ENCODE results near the gene TDRD10. TPM values are rescaled to one million over a fixed set of nuclear protein-coding genes. Genes with fewer than 3 reads are reported as not detected.

Gene TDRD10, protein sequence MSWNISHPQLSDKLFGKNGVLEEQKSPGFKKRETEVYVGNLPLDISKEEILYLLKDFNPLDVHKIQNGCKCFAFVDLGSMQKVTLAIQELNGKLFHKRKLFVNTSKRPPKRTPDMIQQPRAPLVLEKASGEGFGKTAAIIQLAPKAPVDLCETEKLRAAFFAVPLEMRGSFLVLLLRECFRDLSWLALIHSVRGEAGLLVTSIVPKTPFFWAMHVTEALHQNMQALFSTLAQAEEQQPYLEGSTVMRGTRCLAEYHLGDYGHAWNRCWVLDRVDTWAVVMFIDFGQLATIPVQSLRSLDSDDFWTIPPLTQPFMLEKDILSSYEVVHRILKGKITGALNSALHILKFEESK
- not detected in 2 replicates for total RNA-seq (2014; rRNA removed; shearing (Covaris generic))
- polyA plus RNA-seq (2015; cell fraction: cytosol; rRNA removed) = not detected in 2 replicates
- not detected in 2 replicates for polyA plus RNA-seq (2015; cell fraction: nucleus; rRNA removed)

DNA sequence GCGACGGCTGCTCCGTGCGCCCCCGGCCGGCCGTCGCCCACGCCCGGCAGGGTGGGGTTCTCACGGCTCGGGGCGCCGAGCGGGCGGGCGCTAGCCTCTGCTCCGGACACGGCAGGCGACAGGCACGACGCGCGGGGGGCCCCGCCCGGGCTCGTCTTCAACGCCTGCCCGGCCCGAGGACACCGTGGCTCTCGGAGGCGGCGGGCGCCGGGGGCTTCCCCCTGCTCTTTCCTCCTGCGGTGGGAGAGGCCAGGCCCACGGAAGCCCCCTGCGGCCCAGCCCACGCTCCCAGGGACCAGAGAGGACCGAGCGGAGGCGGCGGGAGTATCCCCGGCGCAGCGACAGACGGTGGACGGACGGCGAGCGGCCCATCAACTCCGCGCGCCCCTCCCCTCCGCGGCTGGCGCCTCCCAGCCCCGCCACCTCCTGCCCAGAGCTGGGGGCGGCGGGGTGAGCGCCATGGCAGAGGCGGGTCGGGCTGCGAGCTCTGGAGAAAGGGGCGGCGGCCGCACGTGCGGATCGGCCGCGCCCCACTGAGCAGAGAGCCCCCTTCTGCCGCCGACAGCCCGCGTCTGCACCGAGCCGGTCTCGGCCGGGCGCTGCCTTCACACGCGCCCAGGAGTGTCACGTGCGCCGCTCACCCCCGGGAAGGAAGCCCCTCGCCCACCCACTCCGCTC, at the start of gene TDRD10, which contains the start of gene SHE:
TDRD10 (plus strand) TSS at position 154 of the 678 bp plus-strand sequence. CDS start 4,685 bp downstream, outside the sequence.
SHE (minus strand) TSS at position 347 of the 678 bp plus-strand sequence. CDS start 386 bp downstream, outside the sequence.
- DNase-seq (ENCODE audit: low read depth) = no peak

DNA sequence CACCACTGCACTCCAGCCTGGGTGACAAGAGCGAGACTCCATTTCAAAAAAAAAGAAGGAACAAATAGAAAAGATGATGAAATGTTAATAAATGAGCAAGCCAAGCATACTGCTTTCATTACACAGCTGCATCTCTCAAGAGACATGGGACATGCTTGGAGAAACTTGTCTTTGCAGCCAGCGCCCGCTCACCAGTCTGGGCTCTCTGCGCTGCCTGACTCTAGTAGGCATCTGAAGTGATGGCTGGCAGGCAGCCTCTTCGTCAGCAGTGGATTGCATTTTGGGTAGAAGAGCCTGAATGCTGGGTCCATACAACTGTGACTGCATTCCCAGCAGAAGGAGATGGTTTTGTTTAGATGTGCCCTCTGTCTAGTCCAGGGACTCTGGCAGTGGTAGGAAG, 48.9 kb upstream of the TDRD10 start:
- DNase-seq (ENCODE audit: low read depth) = no peak

DNA sequence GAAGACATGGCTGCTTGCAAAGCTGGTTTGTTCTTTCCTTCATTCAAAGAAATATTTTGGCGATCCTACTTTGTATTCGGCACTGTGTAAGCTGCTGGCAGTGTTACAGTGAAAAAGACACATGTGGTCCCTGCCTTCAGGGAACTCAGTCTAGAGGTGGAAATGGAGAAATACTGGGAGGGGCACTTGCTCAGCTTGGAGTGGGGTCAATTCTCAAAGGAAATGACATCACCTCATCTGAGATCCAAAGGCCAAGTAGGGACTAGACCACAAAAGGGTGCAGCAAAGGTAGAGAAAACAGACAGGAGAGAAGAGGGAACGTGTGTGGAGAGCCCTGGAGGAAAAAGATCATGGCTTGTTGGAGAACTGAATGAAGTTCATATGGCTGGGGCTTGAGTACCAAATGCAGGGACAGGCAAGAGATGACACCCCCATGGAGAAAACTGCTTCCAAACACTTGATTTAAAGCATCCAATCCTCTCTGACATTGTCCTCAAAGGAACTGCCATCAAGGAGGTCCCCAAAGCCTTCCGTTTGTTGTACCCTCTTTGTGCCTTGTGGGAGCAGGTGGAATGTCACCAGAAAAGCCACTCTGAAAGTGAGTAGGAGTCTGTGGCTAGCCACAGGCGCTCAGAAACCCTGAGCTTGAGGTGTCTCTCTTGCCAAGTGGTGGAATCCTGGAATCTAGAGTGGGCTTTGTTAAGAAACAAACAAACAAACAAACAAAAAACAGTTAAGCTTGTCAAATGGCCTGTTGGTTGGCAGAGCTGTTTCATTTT, 48.3 kb upstream of the TDRD10 start:
- peak; percentile 77 for DNase-seq (ENCODE audit: low read depth)

DNA sequence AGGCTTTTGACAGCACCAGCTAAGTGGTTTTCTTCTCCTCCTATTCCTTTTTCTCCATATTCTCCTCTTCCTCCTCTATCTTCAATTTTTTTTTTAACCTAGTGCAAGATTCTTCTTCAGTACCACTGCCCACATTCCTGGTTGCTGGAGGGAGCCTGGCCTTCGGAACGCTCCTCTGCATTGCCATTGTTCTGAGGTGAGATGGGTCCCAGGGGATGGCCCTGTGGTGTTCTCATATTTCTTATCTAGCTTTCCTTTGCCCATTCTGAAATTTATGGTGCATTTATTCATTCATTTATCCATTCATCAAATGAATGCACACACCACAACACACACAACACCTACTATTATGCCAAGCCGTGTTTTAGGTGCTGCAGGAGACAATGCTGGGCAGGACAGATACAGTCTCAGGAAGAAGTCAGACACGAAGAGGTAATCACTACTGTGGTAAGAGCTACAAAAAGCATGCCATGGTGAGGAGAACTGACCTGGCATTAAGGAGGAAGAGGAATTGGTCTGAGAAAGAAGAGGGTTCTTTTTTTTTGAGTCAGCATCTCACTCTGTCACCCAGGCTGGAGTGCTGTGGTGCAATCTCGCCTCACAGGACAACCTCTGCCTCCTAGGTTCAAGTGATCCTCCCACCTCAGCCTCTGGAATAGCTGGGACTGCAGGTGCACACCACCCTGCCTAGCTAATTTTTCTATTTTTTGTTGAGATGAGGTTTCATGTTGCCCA, 47.5 kb upstream of the TDRD10 start:
- no peak for DNase-seq (ENCODE audit: low read depth)

DNA sequence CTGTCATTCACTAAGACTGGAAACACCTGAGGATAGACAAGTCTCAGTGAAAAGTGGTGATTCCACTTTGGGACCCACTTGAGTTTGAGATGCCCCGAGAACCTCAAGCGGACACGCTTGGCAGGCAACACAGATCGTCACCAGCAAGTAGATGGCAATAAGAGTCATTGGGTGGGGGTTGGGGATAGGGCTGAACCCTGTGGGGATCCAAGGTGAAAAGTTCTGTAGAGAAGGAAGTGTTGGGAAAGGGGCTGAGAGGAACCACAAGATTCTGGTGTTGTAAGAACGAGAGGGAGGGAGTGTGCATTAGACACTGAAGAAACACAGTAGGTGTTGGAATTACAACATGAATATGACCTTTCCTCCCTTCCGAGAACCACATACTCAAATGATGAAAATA, 45.4 kb upstream of the TDRD10 start:
- no peak for DNase-seq (ENCODE audit: low read depth)

DNA sequence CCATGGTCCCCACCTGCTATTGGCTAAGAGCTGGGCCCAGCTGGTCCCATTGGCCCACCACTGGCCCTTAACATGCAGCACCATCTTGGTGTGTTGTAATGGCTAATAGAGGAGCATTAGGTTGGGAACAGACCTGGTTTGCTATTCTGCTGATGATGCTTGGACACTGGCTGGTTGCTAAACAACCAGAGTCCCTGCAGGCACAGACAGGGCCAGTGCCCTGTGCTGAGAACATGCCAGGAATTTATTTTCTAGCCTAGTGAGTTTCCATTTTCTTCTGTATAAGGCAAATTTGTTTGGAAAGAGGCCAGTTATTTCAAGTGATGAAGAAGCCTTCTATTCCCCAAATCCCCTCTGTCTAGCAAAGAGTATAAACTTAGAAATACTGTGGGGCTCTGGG, 42.9 kb upstream of the TDRD10 start:
- no peak for DNase-seq (ENCODE audit: low read depth)

DNA sequence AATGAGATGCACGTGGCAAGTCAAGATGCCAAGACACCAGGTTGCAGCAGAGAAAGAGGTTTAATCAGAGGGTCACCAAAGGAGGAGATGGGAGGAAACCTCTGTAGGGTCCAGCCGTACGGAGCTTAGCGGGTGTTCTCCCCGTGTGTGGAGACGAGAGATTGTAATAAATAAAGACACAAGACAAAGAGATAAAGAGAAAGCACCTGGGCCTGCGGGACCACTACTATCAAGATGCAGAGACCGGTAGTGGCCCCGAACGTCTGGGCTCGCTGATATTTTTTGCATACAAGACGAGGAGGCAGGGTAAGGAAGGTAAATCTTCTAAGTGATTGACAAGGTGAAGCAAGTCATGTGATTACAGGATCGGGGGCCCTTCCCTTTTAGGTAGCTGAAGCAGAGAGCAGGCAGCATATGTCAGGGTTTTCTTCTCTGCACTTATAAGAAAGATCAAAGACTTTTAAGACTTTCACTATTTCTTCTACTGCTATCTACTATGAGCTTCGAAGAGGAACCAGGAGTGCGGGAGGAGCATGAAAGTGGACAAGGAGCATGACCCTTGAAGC, 41.2 kb upstream of the TDRD10 start:
- DNase-seq (ENCODE audit: low read depth) = no peak

DNA sequence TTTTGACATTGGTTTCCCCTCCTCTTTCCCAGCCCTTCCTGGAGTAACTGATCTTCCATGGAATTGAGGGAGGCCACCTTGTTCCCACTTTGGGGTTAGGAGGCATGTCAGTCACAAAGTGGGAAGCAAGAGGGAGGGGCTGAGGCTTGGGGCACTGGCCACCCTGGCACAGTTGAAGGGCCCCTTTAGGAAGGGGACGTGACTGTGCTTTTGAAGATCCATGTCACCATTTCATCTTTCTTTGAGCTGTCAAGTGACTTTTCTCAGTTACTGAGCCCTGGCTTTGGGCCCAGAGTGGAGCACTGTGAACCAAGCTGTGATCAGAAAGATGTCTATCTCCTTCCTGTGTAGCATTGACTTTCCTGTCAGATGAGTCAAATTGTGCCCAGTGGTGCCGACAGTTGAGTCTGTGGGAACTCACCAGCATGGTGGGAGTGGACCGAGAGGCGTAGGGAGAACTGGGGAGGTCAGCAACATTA, 38.5 kb upstream of the TDRD10 start:
- peak; percentile 41 for DNase-seq (ENCODE audit: low read depth)

DNA sequence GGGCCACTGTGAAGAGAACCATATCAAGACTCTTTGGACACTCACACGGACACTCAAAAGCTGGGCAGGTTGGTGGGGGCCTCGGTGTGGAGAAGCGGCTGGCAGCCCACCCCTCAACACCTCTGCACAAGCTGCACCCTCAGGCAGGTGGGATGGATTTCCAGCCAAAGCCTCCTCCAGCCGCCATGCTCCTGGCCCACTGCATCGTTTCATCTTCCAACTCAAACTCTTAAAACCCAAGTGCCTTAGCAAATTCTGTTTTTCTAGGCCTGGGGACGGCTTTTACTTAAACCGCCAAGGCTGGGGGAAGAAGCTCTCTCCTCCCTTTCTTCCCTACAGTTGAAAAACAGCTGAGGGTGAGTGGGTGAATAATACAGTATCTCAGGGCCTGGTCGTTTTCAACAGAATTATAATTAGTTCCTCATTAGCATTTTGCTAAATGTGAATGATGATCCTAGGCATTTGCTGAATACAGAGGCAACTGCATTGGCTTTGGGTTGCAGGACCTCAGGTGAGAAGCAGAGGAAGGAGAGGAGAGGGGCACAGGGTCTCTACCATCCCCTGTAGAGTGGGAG, 36.3 kb upstream of the TDRD10 start:
- DNase-seq (ENCODE audit: low read depth) = no peak

DNA sequence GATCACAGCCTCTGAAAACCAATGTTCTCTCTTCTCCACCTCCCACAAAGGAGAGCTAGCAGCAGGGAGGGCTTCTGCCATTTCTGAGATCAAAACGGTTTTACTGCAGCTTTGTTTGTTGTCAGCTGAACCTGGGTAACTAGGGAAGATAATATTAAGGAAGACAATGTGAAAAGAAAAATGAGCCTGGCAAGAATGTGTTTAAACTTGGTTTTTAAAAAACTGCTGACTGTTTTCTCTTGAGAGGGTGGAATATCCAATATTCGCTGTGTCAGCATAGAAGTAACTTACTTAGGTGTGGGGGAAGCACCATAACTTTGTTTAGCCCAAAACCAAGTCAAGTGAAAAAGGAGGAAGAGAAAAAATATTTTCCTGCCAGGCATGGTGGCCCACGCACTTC, 35.8 kb upstream of the TDRD10 start:
- no peak for DNase-seq (ENCODE audit: low read depth)

DNA sequence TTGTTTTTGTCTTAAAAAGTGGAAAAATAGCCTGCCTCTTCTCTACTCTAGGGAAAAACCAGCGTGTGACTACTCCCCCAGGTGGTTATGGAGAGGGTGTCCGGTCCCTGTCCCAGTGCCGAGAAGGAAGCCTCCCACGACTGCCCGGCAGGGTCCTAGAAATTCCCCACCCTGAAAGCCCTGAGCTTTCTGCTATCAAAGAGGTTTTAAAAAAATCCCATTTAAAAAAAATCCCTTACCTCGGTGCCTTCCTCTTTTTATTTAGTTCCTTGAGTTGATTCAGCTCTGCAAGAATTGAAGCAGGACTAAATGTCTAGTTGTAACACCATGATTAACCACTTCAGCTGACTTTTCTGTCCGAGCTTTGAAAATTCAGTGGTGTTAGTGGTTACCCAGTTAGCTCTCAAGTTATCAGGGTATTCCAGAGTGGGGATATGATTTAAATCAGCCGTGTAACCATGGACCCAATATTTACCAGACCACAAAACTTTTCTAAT, 35.0 kb upstream of the TDRD10 start:
- no peak for DNase-seq (ENCODE audit: low read depth)

DNA sequence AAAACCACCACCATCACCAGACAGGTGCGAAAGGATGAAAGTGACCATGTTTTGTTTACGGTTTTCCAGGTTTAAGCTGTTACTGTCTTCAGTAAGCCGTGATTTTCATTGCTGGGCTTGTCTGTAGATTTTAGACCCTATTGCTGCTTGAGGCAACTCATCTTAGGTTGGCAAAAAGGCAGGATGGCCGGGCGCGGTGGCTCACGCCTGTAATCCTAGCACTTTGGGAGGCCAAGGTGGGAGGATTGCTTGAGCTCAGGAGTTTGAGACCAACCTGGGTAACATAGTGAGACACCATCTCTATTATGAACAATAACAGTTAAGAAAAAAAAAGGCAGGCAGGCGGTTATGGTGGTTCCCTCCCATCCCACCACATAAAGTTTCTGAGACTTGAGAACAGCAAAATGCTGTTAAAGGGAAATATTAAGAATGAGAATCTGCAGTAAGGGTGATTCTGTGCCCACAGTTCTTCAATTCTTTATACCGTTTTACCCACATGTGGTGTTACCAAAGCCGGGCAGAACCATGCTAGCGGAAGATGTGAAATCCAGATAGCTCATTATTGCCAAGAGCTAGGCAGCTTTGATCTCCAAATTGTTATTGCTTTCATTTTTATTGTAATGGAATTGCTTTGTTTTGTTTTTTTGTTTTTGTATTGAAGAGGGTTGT, 34.5 kb upstream of the TDRD10 start:
- DNase-seq (ENCODE audit: low read depth) = no peak

DNA sequence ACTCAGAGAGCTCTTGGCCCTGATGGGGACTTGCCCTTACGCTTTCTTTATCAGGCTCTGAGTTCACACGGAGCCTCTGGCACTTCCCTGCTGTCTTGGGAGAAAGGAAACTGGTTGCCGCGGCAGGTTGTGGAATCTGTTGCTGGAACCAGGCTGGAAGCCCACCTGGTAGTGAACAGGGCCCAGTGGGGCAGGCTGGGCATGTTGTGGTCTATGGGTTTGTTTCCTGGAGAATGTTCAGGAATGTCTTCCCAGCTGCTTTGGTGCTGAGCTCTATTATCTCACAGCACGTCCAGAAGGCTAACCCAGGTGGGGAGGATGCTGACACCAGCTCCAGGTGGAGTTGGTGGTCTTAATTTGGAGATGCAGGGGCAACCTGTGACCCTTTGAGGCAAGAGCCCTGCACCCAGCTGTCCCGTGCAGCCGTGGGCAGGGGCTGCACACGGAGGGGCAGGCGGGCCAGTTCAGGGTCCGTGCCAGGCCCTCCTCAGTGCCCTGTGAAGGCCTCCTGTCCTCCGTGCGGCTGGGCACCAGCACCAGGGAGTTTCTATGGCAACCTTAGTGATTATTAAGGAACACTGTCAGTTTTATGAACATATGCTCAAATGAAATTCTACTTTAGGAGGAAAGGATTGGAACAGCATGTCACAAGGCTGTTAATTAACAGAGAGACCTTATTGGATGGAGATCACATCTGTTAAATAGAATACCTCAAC, 33.3 kb upstream of the TDRD10 start:
- DNase-seq (ENCODE audit: low read depth) = no peak

DNA sequence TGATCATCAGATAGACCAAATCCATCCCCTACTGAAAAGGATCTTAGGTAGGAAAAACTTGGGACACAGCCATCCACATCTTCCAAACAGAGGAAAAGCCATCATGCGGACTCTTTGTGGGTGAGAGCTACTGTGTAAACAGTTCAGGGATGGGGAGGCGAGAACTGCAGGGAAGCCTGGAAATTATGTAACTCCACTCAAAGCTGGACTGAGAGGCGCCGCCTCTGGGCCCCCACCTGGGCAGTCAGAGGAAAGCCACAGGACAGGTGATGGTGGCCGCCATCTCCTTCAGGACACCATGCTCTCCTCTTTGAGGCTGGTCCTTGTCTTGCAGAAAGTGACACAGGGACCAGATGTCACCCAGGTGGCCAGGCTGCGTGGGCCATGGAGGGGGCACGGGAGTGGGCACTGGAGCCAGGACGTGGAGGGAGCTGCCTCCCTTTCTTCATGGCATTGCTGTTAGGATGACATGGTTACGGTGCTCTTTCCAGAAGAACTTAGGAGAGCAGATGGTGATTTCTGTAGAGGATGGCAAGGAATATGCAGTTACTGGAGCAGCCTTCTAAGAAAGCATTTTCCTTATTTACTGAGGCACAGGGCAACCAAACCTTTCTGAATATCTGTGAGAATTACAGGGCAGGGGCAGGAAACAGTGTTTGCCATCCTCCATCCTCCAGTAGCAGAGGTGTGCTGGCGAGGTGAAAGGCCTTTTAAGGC, 32.0 kb upstream of the TDRD10 start:
- no peak for DNase-seq (ENCODE audit: low read depth)

DNA sequence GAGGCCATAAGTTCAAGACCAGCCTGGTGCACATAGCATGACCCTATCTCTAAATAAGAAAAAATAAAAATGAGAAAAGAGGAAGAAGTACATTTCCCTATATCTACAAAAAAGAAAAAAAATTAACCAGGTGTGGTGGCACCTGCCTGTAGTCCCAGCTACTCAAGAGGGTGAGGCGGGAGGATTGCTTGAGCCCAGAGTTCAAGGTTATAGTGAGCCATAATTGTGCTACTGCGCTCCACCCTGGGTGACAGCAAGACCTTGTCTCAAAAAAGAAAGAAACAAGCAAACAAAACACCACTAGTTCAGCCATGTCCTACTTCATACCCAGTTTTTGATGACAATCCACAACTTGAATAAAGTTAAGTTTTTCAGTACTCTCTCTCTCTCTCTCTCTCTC, 30.7 kb upstream of the TDRD10 start:
- DNase-seq (ENCODE audit: low read depth) = no peak

DNA sequence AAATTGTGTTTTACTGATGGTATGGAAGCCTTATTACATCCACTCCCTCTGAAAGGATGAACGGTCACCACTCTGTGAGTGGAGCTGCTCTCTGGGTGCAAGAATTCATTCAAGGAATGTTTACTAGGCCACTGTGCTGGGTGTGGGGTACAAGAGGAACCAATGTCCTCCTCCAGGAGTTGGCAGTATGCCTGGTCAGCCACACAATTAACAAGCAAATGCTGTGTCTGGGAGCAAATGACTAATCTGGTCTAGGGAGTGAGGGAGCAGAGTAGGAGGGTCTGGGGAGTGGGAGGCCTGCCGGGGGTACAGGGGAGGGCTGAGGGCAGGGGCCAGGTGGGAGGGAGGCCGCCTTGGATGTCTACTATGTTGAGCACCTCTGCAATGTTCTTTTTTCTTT, 27.2 kb upstream of the TDRD10 start:
- peak; percentile 80 for DNase-seq (ENCODE audit: low read depth)

DNA sequence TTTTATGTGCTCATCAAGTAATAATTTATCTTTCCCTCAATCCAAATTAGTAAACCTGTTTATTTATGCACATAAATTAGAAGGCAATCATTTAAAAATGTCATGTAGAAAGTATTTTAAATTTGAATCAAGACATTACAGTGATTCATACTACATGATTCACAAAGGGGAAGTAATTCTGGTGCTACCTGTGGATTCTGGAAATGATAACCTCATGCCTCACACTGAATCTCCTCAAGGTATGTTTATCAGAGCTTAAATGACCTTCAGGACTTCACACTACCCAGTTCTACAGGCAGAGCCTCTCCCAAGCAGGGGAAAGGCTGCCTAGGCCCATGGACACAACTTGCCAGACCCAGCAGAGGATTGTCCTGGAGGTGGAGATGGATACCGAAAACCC, 25.2 kb upstream of the TDRD10 start:
- peak; percentile 23 for DNase-seq (ENCODE audit: low read depth)

DNA sequence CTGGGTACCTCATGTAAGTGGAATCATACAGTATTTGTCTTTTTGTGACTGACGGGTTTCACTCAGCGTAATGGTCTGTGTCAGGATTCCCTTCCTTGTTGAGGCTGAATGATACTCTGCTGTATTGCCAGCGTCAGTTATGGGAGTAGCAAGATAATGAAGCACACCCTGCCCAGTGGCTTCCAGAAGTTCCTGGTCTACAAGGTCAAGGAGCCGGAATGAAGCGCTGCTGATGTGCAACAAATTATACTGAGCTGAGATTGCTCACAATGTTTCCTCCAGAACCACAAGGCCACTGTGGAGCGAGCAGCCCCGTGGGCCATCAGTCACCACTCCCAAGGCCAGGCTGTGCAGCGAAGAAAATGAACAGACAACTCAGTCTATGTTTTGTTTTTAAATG, 24.0 kb upstream of the TDRD10 start:
- no peak for DNase-seq (ENCODE audit: low read depth)

Measured in HT1080 (cell line).